ENCODE results near the gene CERS3. TPM values are rescaled to one million over a fixed set of nuclear protein-coding genes. Genes with fewer than 3 reads are reported as not detected.
A peak's percentile ranks its signal among the peaks of the same experiment; 100 is the strongest.

The CERS3 gene
- total RNA-seq, 2 experiments from 2014 or later = 1.3 to 1.8 TPM

DNA sequence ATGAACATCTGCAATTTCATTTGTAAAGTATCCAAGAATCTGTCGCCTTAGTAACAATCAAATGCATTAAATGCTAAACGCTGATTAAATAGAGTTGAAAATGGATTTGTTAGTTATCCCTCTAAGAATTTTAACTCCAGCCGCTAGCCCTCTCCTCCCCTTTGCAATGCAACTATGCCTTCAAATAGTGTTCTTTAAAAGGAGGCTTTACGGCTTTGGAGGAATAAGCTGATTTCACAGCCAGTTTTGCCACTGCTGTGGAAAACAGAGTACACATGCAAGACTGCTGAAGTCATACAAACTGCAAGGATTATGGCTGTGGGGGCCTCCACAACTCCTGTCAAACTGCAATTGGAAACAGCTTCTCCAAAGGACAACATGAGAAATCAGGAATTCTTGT, 89.2 kb downstream of the CERS3 start:
- H3K27ac Mint-ChIP-seq = no peak overlapping the region
- H3K4me1 ChIP-seq (ENCODE audit: insufficient read depth, low read length) = no peaks in the 10 kb centered on the region
- H3K4me3 ChIP-seq (ENCODE audit: low read length) = no peak overlapping the region
- H3K27me3 Mint-ChIP-seq = no peaks in the 10 kb centered on the region
- no peak for ATAC-seq (ENCODE audit: poor library complexity)
- H3K4me3 Mint-ChIP-seq = no peak overlapping the region
- no peaks in the 10 kb centered on the region for H3K9me3 Mint-ChIP-seq
- POLR2A ChIA-PET = no interaction called here
- intact Hi-C loops (cut with DNase I, micrococcal nuclease) = no loop called here
- no peaks in the 10 kb centered on the region for H3K36me3 ChIP-seq (ENCODE audit: insufficient read depth, low read length)
- H3K9me3 ChIP-seq (ENCODE audit: control insufficient read depth in 1 of 2, insufficient read depth in 1 of 2, low read length in 2 of 2) = no peaks in the 10 kb centered on the region
- CTCF ChIA-PET = no interaction called here
- H3K4me1 Mint-ChIP-seq (ENCODE audit: low read depth) = peaks cover 6% of the 10 kb centered on the region
- no peaks in the 10 kb centered on the region for H3K36me3 Mint-ChIP-seq (ENCODE audit: low read depth)
- no peak for DNase-seq
- no peaks in the 10 kb centered on the region for H3K27me3 ChIP-seq (ENCODE audit: control insufficient read depth in 1 of 2, insufficient read depth in 2 of 2, low read length in 2 of 2)
- TF ChIP-seq CTCF (IDR thresholded peaks at IDR 0.05) = no peak
- no peak overlapping the region for H3K27ac ChIP-seq (ENCODE audit: low read depth in 1 of 2, low read length in 2 of 2)

GRCh38 chr15:100438570-100438969, 90.2 kb downstream of the CERS3 start:
- H3K27me3 Mint-ChIP-seq = no peaks in the 10 kb centered on the region
- no peak overlapping the region for H3K27ac Mint-ChIP-seq
- H3K36me3 Mint-ChIP-seq (ENCODE audit: low read depth) = no peaks in the 10 kb centered on the region
- no peak for TF ChIP-seq CTCF (IDR thresholded peaks at IDR 0.05)
- Histone ChIP-seq H3K4me3 (ENCODE audit: low read length) (no peak overlapping the region), H3K27me3 (ENCODE audit: control insufficient read depth in 1 of 2, insufficient read depth in 2 of 2, low read length in 2 of 2) (no peaks in the 10 kb centered on the region), H3K27ac (ENCODE audit: low read depth in 1 of 2, low read length in 2 of 2) (no peak overlapping the region), H3K36me3 (ENCODE audit: insufficient read depth, low read length) (no peaks in the 10 kb centered on the region), H3K9me3 (ENCODE audit: control insufficient read depth in 1 of 2, insufficient read depth in 1 of 2, low read length in 2 of 2) (no peaks in the 10 kb centered on the region), H3K4me1 (ENCODE audit: insufficient read depth, low read length) (no peaks in the 10 kb centered on the region)
- CTCF ChIA-PET = interaction anchor here (1.4 kb wide), 1 partner anchor 52 kb away, joined by 3 read pairs; no protein-coding TSS in a partner anchor
- peaks cover 6% of the 10 kb centered on the region for H3K4me1 Mint-ChIP-seq (ENCODE audit: low read depth)
- H3K9me3 Mint-ChIP-seq = no peaks in the 10 kb centered on the region
- H3K4me3 Mint-ChIP-seq = no peak overlapping the region
- DNase-seq = peak in 12 of 14 experiments; percentile 7 to 51 (median 32)
- ATAC-seq (ENCODE audit: poor library complexity) = no peak
- intact Hi-C loops (cut with DNase I, micrococcal nuclease) = no loop called here
- POLR2A ChIA-PET = no interaction called here

- Mint-ChIP-seq H3K4me1 (ENCODE audit: low read depth) (peaks cover 6% of the 10 kb centered on the region), H3K4me3 (no peak overlapping the region), H3K27me3 (no peaks in the 10 kb centered on the region), H3K36me3 (ENCODE audit: low read depth) (no peaks in the 10 kb centered on the region), H3K9me3 (no peaks in the 10 kb centered on the region), H3K27ac (no peak overlapping the region)
- Histone ChIP-seq H3K4me3 (ENCODE audit: low read length) (no peak overlapping the region), H3K27me3 (ENCODE audit: control insufficient read depth in 1 of 2, insufficient read depth in 2 of 2, low read length in 2 of 2) (no peaks in the 10 kb centered on the region), H3K36me3 (ENCODE audit: insufficient read depth, low read length) (no peaks in the 10 kb centered on the region), H3K27ac (ENCODE audit: low read depth in 1 of 2, low read length in 2 of 2) (no peak overlapping the region), H3K9me3 (ENCODE audit: control insufficient read depth in 1 of 2, insufficient read depth in 1 of 2, low read length in 2 of 2) (no peaks in the 10 kb centered on the region), H3K4me1 (ENCODE audit: insufficient read depth, low read length) (no peaks in the 10 kb centered on the region)
- no peak for TF ChIP-seq CTCF (IDR thresholded peaks at IDR 0.05)
- ATAC-seq (ENCODE audit: poor library complexity) = no peak
- POLR2A ChIA-PET = no interaction called here
- CTCF ChIA-PET = interaction anchor here (1.4 kb wide), 1 partner anchor 53 kb away, joined by 3 read pairs; no protein-coding TSS in a partner anchor
- no peak for DNase-seq
- intact Hi-C loops (cut with DNase I, micrococcal nuclease) = no loop called here
Observed at GRCh38 chr15:100437261-100437660, 91.5 kb downstream of the CERS3 start.
